H1 (cell line): ENCODE data around the gene TUNAR. TPM values are rescaled to one million over a fixed set of nuclear protein-coding genes. Genes with fewer than 3 reads are reported as not detected.

Experiments used
- ASH2L ChIP-seq: fragments of 200-600, 300-600 bp; sonication (generic); IDR thresholded peaks from one replicate; pipeline ENCODE4 v1.7.1; 2017; ENCODE audit warnings: low read length
- CHD7 ChIP-seq: fragments of 300-600 bp; sonication (generic); IDR thresholded peaks from 2 replicates; pipeline ENCODE4 v1.7.1; 2012; ENCODE audit warnings: low read length, moderate library complexity, mild to moderate bottlenecking, inconsistent platforms; ENCODE audit not compliant: insufficient replicate concordance
- HDAC2 ChIP-seq, 2 experiments: fragments of 300-600 bp in 1 of 2; sonication (generic) in 1 of 2; IDR thresholded peaks; 2 replicates each; pipeline ENCODE4 v1.6.1; 2011 to 2012; ENCODE audit warnings: low read depth in 2 of 2, low read length in 2 of 2, mild to moderate bottlenecking in 2 of 2, moderate library complexity in 2 of 2, borderline replicate concordance in 1 of 2, inconsistent platforms in 1 of 2
- SIX5 ChIP-seq: IDR thresholded peaks from 2 replicates; pipeline ENCODE4 v1.6.1; 2011; ENCODE audit warnings: mild to moderate bottlenecking, low read depth, low read length
- SP4 ChIP-seq: IDR thresholded peaks from 2 replicates; pipeline ENCODE4 v1.6.1; 2012; ENCODE audit warnings: low read length, inconsistent platforms
- polyA plus RNA-seq, 7 experiments: library from polyadenylated mRNA; depleted of rRNA in 3 of 7; stranded (reverse) in 5 of 7; unstranded in 2 of 7; fragments of >200 nt in 5 of 7; fragments of 200-250 nt in 2 of 7; gene quantifications; 1 replicate in 5 of 7; 2 replicates in 1 of 7; 4 replicates in 1 of 7; pipeline versions ENCODE4 v1.2.1 to v1.2.3, GENCODE V29; 2011 to 2013; ENCODE audit warnings: missing spikeins in 2 of 7, mixed read lengths in 2 of 7
- total RNA-seq: library from RNA; stranded (reverse); fragmentation: NEBNext Ultra II Directional; extraction: Animal tissue kit (Norgen Biotek cat#: 25700); gene quantifications from 2 replicates; pipeline ENCODE4 v1.2.1, GENCODE V29; 2021

TUNAR gene
- total and polyA plus RNA-seq, 2 of the 8 experiments (the other 6 are each of a cell fraction or from before 2014, with no cell fraction given): 12.8 to 63.9 TPM

- TF ChIP-seq CHD7 (no peak), SP4 (no peak), ASH2L (no peak), HDAC2 (IDR thresholded peaks at IDR 0.05; ENCODE audit: borderline replicate concordance in 1 of 2, low read depth in 2 of 2, low read length in 2 of 2) (no peak), SIX5 (no peak)
These were observed 26.5 kb downstream of the TUNAR start (continued) for GRCh38 chr14:95903165-95903564.
